ENCODE results near the gene HCN2.

DNA sequence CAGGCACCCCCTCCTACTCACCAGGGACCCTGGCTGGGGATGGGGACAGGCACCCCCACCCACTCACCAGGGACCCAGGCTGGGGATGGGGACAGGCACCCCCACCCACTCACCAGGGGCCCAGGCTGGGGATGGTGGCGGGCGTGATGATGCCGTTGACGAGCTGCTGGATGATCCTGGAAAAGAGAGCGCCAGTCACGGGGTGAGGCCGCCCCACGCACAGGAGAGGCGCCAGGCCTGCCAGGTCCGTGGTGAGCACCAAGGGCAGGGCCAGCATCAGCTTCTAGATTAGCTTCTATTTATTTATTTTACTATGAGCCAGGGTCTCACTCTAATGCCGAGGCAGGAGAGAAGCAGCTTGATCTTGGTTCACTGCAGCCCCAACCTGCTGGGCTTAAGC lies 60.4 kb downstream of the HCN2 start:
- TF ChIP-seq POLR2AphosphoS5 (IDR thresholded peaks at IDR 0.05) (no peak), EP300 (IDR thresholded peaks at IDR 0.05) (no peak)
- TF ChIP-seq, protein P1, sequence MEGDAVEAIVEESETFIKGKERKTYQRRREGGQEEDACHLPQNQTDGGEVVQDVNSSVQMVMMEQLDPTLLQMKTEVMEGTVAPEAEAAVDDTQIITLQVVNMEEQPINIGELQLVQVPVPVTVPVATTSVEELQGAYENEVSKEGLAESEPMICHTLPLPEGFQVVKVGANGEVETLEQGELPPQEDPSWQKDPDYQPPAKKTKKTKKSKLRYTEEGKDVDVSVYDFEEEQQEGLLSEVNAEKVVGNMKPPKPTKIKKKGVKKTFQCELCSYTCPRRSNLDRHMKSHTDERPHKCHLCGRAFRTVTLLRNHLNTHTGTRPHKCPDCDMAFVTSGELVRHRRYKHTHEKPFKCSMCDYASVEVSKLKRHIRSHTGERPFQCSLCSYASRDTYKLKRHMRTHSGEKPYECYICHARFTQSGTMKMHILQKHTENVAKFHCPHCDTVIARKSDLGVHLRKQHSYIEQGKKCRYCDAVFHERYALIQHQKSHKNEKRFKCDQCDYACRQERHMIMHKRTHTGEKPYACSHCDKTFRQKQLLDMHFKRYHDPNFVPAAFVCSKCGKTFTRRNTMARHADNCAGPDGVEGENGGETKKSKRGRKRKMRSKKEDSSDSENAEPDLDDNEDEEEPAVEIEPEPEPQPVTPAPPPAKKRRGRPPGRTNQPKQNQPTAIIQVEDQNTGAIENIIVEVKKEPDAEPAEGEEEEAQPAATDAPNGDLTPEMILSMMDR (IDR thresholded peaks at IDR 0.05): no peak
